ENCODE data around the gene SOD1. TPM values are rescaled to one million over a fixed set of nuclear protein-coding genes. Genes with fewer than 3 reads are reported as not detected.

SOD1 gene
- total and polyA plus RNA-seq, 2 of the 8 experiments (the other 6 are each of a cell fraction or from before 2014, with no cell fraction given): 192 to 226 TPM

DNA sequence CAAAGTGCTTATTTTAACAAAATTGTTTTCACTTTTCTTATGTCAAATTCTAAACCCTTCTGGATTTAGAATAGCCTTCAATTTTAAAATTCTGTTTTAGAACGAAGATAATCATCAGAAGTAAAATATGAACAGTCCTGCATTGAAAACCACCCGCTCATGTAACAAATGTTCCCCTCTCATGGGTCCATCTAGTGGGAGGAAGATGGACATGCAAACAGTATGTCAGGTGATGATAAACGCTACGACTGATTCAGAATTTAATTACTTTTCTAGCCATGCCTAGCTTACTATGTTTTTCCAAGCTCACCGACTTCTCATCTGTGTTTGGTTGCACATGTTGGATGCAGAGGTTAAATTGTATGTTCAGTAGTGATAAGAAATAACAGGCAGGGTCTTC is 23.5 kb downstream of the SOD1 start:
- no peak overlapping the region for H2BK15ac ChIP-seq (ENCODE audit: low read length)

More for the DNA sequence above, 23.5 kb downstream of the SOD1 start:
- Histone ChIP-seq H3K4me1 (replicated peaks in 1 of 4; ENCODE audit: control insufficient read depth in 3 of 4, insufficient read depth in 4 of 4, low read length in 3 of 4) (no peaks in the 10 kb centered on the region), H3K79me1 (ENCODE audit: low read depth, low read length) (no peaks in the 10 kb centered on the region), H2AK5ac (ENCODE audit: low read depth, low read length) (no peak overlapping the region), H4K5ac (ENCODE audit: insufficient read length, low read depth, low read length) (no peak overlapping the region), H2BK20ac (ENCODE audit: low read length) (no peak overlapping the region), H3K27me3 (replicated peaks in 1 of 4; ENCODE audit: control insufficient read depth in 3 of 4, extremely low read depth in 1 of 4, insufficient read depth in 3 of 4, low read length in 3 of 4) (no peaks in the 10 kb centered on the region), H3K23ac (ENCODE audit: insufficient read length) (no peak overlapping the region), H4K91ac (replicated peaks; ENCODE audit: insufficient read length, low read length) (no peak overlapping the region), H3K56ac (replicated peaks; ENCODE audit: insufficient read length, low read depth, low read length) (no peak overlapping the region), H2BK120ac (replicated peaks; ENCODE audit: low read depth, low read length) (no peak overlapping the region), H3K18ac (ENCODE audit: extremely low read depth, low read length) (no peak overlapping the region), H3K23me2 (ENCODE audit: low read depth, low read length) (no peaks in the 10 kb centered on the region; the same call in 1 of the 2 replicates), H3K4ac (replicated peaks; ENCODE audit: insufficient read length, low read depth, low read length) (no peak overlapping the region), H3K4me2 (ENCODE audit: insufficient read depth in 1 of 2, low read depth in 2 of 2, low read length in 2 of 2) (no peak overlapping the region), H3K14ac (ENCODE audit: insufficient read length) (no peak overlapping the region), H3K9ac (replicated peaks in 1 of 4; ENCODE audit: extremely low read depth in 1 of 4, low read depth in 3 of 4, low read length in 3 of 4) (no peak overlapping the region), H3K9me3 (ENCODE audit: insufficient read depth in 2 of 2, low read depth in 1 of 2, low read length in 1 of 2) (no peaks in the 10 kb centered on the region), H2AFZ (ENCODE audit: low read length) (no peak overlapping the region), H3K27ac (ENCODE audit: low read depth, low read length) (no peak overlapping the region), H2BK12ac (ENCODE audit: low read depth, low read length) (no peak overlapping the region), H2BK5ac (ENCODE audit: low read depth, low read length) (no peak overlapping the region), H4K20me1 (replicated peaks in 1 of 2; ENCODE audit: control insufficient read depth in 1 of 2, insufficient read depth in 2 of 2, low read length in 2 of 2) (peaks cover 2 to 4% of the 10 kb centered on the region in 2 experiments), H3K36me3 (ENCODE audit: control insufficient read depth in 2 of 4, insufficient read depth in 4 of 4, low read length in 3 of 4) (peaks cover 28 to 85% (median 48%) of the 10 kb centered on the region in 4 experiments), H3K79me2 (ENCODE audit: control insufficient read depth in 1 of 2, insufficient read depth in 2 of 2, low read length in 2 of 2) (peaks cover 0 to 3% of the 10 kb centered on the region in 2 experiments; a peak in 1 of 4 replicates), H3K4me3 (ENCODE audit: extremely low read depth in 1 of 4, insufficient read depth in 2 of 4, low read depth in 3 of 4, low read length in 4 of 4) (no peak overlapping the region), H4K8ac (ENCODE audit: extremely low read depth, insufficient read depth, low read length) (no peak overlapping the region)
- ChIA-PET POLR2A (ENCODE audit: partially characterized antibody) (no interaction called here), CTCF (ENCODE audit: partially characterized antibody) (no interaction called here)
- no peak for TF ChIP-seq SAP30 (IDR thresholded peaks at IDR 0.05; ENCODE audit: insufficient read depth, insufficient replicate concordance, low read length)
- no peak for TF ChIP-seq ZNF274 (IDR thresholded peaks at IDR 0.05; ENCODE audit: borderline replicate concordance, extremely low read depth, low read length)
- TF ChIP-seq SP2 (IDR thresholded peaks at IDR 0.05; ENCODE audit: low read length): no peak
- no peak for TF ChIP-seq CHD2 (IDR thresholded peaks at IDR 0.05; ENCODE audit: low read length)
- TF ChIP-seq RAD21 (IDR thresholded peaks at IDR 0.05 in 1 of 2, conservative IDR thresholded peaks at IDR 0.05 in 1 of 2; ENCODE audit: low read depth in 2 of 2, low read length in 2 of 2): peak in 1 of 2 experiments; percentile 23; a peak in 2 of 4 replicates
- TF ChIP-seq, protein P1, sequence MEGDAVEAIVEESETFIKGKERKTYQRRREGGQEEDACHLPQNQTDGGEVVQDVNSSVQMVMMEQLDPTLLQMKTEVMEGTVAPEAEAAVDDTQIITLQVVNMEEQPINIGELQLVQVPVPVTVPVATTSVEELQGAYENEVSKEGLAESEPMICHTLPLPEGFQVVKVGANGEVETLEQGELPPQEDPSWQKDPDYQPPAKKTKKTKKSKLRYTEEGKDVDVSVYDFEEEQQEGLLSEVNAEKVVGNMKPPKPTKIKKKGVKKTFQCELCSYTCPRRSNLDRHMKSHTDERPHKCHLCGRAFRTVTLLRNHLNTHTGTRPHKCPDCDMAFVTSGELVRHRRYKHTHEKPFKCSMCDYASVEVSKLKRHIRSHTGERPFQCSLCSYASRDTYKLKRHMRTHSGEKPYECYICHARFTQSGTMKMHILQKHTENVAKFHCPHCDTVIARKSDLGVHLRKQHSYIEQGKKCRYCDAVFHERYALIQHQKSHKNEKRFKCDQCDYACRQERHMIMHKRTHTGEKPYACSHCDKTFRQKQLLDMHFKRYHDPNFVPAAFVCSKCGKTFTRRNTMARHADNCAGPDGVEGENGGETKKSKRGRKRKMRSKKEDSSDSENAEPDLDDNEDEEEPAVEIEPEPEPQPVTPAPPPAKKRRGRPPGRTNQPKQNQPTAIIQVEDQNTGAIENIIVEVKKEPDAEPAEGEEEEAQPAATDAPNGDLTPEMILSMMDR (IDR thresholded peaks at IDR 0.05; ENCODE audit: control extremely low read depth in 1 of 3, insufficient read depth in 1 of 3, low read depth in 1 of 3, low read length in 3 of 3): peak in 1 of 3 experiments; percentile 10; a peak in 1 of 4 replicates
- TF ChIP-seq KDM4A (IDR thresholded peaks at IDR 0.05; ENCODE audit: low read depth, low read length, severe bottlenecking): no peak
- no peak for TF ChIP-seq EP300 (IDR thresholded peaks at IDR 0.05; ENCODE audit: borderline replicate concordance in 1 of 2, low read depth in 2 of 2, low read length in 2 of 2)
- 90% methylated on average over 5 of the region's 5 CpGs; no CpG with 5 or more reads in 1 of the 2 experiments for WGBS, 2 experiments (ENCODE audit: extremely low coverage in 1 of 2, insufficient coverage in 1 of 2, insufficient read length in 1 of 2, insufficient replicate concordance in 2 of 2, low coverage in 1 of 2, low lambda C conversion rate in 2 of 2, missing lambda C conversion rate in 1 of 2)
- FAIRE-seq (peak; percentile 62), DNase-seq (ENCODE audit: low read depth in 1 of 2, low spot score in 2 of 2) (no peak)
